H1 (cell line): ENCODE data around the gene SFT2D1. TPM values are rescaled to one million over a fixed set of nuclear protein-coding genes. Genes with fewer than 3 reads are reported as not detected.

Experiments
- KDM1A ChIP-seq: fragments of 200-600, 300-600 bp; sonication (generic); IDR thresholded peaks from 2 replicates; pipeline ENCODE4 v1.7.1; 2016; ENCODE audit warnings: mild to moderate bottlenecking, low read length, borderline replicate concordance
- YY1 ChIP-seq: IDR thresholded peaks from 2 replicates; pipeline ENCODE4 v1.6.1; 2011; ENCODE audit warnings: low read depth, mild to moderate bottlenecking, low read length
- polyA plus RNA-seq, 7 experiments: library from polyadenylated mRNA; depleted of rRNA in 3 of 7; stranded (reverse) in 5 of 7; unstranded in 2 of 7; fragments of >200 nt in 5 of 7; fragments of 200-250 nt in 2 of 7; gene quantifications; 1 replicate in 5 of 7; 2 replicates in 1 of 7; 4 replicates in 1 of 7; pipeline versions ENCODE4 v1.2.1 to v1.2.3, GENCODE V29; 2011 to 2013; ENCODE audit warnings: missing spikeins in 2 of 7, mixed read lengths in 2 of 7
- total RNA-seq: library from RNA; stranded (reverse); fragmentation: NEBNext Ultra II Directional; extraction: Animal tissue kit (Norgen Biotek cat#: 25700); gene quantifications from 2 replicates; pipeline ENCODE4 v1.2.1, GENCODE V29; 2021
- TF ChIP-seq, protein P1 (sequence below), 3 experiments: IDR thresholded peaks; 1 replicate in 2 of 3; 2 replicates in 1 of 3; pipeline versions ENCODE4 v1.5.1 to v1.6.1; 2011; ENCODE audit warnings: low read length in 3 of 3, mild to moderate bottlenecking in 3 of 3, inconsistent platforms in 2 of 3, low read depth in 1 of 3, moderate library complexity in 1 of 3; ENCODE audit not compliant: insufficient read depth in 1 of 3; ENCODE audit errors: control extremely low read depth in 1 of 3

The SFT2D1 gene
- total and polyA plus RNA-seq, 2 of the 8 experiments (the other 6 are each of a cell fraction or from before 2014, with no cell fraction given) = 52.3 to 76.1 TPM

- TF ChIP-seq KDM1A (no peak), YY1 (no peak)
- TF ChIP-seq, protein P1, sequence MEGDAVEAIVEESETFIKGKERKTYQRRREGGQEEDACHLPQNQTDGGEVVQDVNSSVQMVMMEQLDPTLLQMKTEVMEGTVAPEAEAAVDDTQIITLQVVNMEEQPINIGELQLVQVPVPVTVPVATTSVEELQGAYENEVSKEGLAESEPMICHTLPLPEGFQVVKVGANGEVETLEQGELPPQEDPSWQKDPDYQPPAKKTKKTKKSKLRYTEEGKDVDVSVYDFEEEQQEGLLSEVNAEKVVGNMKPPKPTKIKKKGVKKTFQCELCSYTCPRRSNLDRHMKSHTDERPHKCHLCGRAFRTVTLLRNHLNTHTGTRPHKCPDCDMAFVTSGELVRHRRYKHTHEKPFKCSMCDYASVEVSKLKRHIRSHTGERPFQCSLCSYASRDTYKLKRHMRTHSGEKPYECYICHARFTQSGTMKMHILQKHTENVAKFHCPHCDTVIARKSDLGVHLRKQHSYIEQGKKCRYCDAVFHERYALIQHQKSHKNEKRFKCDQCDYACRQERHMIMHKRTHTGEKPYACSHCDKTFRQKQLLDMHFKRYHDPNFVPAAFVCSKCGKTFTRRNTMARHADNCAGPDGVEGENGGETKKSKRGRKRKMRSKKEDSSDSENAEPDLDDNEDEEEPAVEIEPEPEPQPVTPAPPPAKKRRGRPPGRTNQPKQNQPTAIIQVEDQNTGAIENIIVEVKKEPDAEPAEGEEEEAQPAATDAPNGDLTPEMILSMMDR (IDR thresholded peaks at IDR 0.05; ENCODE audit: control extremely low read depth in 1 of 3, insufficient read depth in 1 of 3, low read depth in 1 of 3, low read length in 3 of 3) = no peak
Observed at GRCh38 chr6:166317261-166318212, 24.8 kb downstream of the SFT2D1 start (continued).
